NCI-H2029 treated with DMSO at 0.1 percent for 48 hours (cell line): ENCODE measurements around the gene MTMR12.

ENCODE experiments used
- DNase-seq: peaks from one replicate; lab custom pipeline; 2025; lab: John Stamatoyannopoulos, UW

The MTMR12 gene, protein sequence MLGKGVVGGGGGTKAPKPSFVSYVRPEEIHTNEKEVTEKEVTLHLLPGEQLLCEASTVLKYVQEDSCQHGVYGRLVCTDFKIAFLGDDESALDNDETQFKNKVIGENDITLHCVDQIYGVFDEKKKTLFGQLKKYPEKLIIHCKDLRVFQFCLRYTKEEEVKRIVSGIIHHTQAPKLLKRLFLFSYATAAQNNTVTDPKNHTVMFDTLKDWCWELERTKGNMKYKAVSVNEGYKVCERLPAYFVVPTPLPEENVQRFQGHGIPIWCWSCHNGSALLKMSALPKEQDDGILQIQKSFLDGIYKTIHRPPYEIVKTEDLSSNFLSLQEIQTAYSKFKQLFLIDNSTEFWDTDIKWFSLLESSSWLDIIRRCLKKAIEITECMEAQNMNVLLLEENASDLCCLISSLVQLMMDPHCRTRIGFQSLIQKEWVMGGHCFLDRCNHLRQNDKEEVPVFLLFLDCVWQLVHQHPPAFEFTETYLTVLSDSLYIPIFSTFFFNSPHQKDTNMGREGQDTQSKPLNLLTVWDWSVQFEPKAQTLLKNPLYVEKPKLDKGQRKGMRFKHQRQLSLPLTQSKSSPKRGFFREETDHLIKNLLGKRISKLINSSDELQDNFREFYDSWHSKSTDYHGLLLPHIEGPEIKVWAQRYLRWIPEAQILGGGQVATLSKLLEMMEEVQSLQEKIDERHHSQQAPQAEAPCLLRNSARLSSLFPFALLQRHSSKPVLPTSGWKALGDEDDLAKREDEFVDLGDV

GRCh38 chr5:32312595-32313332 is at the start of gene MTMR12:
Gene MTMR12 (minus strand): TSS chr5:32312939. CDS start chr5:32312838, 101 bp downstream.
- DNase-seq, result peak; percentile 96

DNA sequence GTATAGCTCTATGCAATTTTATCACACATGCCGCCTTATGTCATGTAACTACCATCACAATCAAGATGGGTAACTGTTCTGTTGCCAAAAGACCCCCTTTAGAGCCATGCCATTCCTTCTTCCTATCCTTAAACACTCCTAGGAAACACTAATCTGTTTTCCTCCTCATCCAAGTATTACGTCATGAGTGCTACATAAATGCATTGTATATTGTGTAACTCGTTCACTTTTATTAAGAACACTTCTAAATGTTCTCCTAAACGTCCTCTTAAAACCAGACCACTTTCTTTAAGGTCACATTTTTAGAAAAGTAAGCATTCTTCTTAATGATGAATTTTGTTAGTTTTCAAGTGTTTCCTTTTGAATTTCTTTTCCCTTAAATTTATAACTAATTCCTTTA is 49.8 kb upstream of the MTMR12 start:
- no peak for DNase-seq

- no peak for DNase-seq
Observed at GRCh38 chr5:32360906-32361305, 48.2 kb upstream of the MTMR12 start.

- no peak for DNase-seq
Observed at GRCh38 chr5:32358611-32359010, 45.9 kb upstream of the MTMR12 start.

DNA sequence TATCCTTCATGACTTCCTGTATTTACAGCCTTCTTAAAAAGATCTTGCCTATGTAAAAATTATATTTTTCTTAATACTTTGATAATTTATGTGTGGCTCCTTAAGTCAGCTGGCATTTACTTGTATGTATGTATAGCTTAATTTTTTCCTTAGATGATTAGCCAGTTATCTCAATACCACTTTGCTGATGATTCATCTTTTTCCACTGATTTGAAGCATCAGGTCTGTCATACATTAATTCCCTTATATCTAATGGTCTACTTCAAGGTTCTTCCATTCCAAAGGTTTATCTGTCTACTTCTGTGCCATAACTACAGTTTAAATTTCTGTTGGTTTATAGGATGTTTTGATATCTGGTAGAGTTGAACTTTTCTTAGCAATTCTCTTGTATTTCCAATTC is 44.9 kb upstream of the MTMR12 start:
- no peak for DNase-seq

DNA sequence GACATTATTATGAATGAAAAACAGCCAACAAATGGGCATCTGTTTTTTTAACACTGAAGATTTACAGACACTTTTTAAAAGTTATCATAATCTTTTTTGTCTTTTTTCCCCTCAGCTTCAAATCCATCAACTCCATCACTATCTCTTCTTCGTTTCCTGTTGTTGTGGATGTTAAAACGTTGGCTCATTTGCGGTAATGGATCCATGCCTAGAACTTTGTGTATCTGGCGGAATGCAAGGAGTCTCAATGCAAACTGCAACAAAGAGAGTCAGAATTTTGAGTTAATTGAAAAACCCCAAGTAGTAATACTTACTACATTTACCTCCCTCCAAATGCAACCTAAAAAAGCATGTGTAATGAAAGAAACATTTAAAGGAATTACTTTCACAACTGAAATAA is 42.9 kb upstream of the MTMR12 start:
- DNase-seq, result no peak

DNA sequence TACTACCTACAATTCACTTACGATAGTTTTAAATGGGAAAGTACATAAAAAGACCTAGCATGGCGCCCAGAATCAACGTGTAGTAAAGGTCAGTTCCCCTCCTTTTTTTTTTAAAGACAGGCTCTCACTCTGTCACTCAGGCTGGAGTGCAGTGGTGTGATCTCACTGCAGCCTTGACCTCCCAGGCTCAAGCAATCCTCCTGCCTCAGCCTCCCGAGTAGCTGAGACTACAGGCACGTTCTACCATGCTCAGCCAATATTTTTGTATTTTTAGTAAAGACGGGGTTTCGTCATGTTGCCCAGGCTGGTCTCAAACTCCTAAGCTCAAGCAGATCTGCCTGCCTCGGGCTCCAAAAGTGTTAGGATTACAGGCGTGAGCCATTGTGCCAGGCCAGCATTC is 40.7 kb upstream of the MTMR12 start:
- no peak for DNase-seq

DNA sequence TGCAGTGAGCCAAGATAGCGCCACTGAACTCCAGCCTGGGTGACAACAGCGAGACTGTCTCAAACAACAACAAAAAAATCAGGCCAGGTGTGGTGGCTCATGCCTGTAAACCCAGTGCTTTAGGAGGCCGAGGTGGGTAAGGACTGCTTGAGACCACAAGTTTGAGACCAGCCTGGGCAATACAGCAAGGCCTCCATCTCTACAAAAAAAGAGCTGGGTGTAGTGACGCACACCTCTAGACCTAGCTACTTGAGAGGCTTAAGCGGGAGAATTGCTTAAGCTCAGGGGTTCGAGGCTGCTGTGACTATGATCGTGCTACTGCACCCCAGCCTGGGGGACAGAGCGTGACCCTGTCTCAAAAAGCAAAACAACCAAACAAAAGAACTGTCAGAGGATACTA is 39.9 kb upstream of the MTMR12 start:
- no peak for DNase-seq

GRCh38 chr5:32346869-32347268 is 34.1 kb upstream of the MTMR12 start:
- DNase-seq, result no peak

GRCh38 chr5:32343058-32343672 is 30.4 kb upstream of the MTMR12 start:
- DNase-seq, result no peak

- no peak for DNase-seq
Observed at GRCh38 chr5:32342656-32343055, 29.9 kb upstream of the MTMR12 start.

DNA sequence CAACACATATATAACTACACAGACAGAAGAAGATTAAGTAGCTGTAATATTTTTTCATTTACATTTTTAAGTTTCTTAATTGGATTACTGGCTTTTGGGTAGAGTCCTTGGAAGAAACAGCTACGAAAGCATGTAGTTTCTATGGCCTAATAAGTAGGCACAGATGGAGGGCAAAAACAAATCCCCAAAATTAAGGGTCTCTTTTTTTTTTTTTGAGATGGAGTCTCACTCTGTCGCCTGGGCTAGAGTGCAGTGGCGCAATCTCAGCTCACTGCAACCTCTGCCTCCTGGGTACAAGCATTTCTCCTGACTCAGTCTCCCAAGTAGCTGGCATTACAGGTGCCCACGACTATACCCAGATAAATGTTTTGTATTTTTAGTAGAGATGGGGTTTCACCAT is 27.1 kb upstream of the MTMR12 start:
- DNase-seq, result no peak

- DNase-seq, result no peak
Observed at GRCh38 chr5:32339198-32339597, 26.5 kb upstream of the MTMR12 start.

- DNase-seq, result no peak
Observed at GRCh38 chr5:32332966-32333365, 20.2 kb upstream of the MTMR12 start.

DNA sequence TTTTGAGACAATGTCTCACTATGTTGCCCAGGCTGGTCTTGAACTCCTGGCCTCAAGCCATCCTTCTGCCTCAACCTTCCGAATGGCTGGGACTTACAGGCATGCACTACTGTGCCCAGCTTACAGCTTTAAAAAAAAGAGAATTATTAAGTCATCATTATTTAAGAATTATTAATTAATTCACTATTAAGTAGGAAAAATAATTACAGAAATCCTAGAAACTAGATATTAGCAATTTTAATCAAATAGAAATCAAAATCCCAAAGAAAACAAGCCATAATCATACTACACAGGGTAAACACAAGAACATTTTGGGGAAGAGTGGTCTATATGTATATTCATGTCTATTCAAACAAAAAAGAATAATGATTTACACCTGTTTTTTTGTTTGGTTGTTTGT is 19.6 kb upstream of the MTMR12 start:
- no peak for DNase-seq

DNA sequence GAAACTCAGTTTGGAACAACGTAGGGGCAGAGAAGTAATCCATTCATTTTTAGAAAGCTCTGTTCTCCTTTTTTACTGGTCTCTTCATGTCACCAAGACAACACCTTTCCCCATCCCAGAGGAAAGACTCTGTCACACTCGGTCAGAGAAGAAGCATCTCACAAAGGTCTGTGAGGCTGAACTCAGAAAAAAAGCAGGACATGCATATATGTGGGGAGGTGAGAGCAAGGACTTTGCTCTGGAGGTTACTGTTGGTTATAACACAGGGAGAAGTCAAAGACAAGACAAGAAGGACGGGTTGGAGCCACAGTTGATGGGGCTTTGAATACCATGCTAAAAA is 19.2 kb upstream of the MTMR12 start:
- no peak for DNase-seq

- DNase-seq, result no peak
Observed at GRCh38 chr5:32331217-32331934, 18.6 kb upstream of the MTMR12 start.

GRCh38 chr5:32330126-32330971 is 17.6 kb upstream of the MTMR12 start:
- DNase-seq, result no peak

- peak; percentile 48 for DNase-seq
Observed at GRCh38 chr5:32329395-32329834, 16.7 kb upstream of the MTMR12 start.

GRCh38 chr5:32326216-32326772 is 13.6 kb upstream of the MTMR12 start:
- no peak for DNase-seq
